ENCODE results near the gene ADAP1.

GRCh38 chr7:887488-887820 is 67.0 kb downstream of the ADAP1 start:
- no peak for TF ChIP-seq POLR2A (IDR thresholded peaks at IDR 0.05)
- no peak for TF ChIP-seq CTCF (IDR thresholded peaks at IDR 0.05)
- TF ChIP-seq POLR2AphosphoS5 (IDR thresholded peaks at IDR 0.05) = no peak
